K562 (cell line): ENCODE measurements around the gene TFCP2. TPM values are rescaled to one million over a fixed set of nuclear protein-coding genes. Genes with fewer than 3 reads are reported as not detected.

Experiments used
- CHCHD3 ChIP-seq: fragments of 250-450 bp; sonication (Bioruptor Pico); IDR thresholded peaks from 2 replicates; pipeline ENCODE4 v2.1.2; 2022; ENCODE audit warnings: mild to moderate bottlenecking
- CREB3 ChIP-seq: fragments of 450-650 bp; conservative IDR thresholded peaks from 2 replicates; pipeline ENCODE4 v1.6.1; 2016; ENCODE audit warnings: missing genetic modification characterization, low read depth, mild to moderate bottlenecking, missing compliant biosample characterization, moderate library complexity
- DPF2 ChIP-seq: fragments of 450-650 bp; IDR thresholded peaks from 2 replicates; pipeline ENCODE4 v1.6.1; 2016
- E2F8 ChIP-seq: fragments of 450-650 bp; IDR thresholded peaks from 2 replicates; pipeline ENCODE4 v1.7.1; 2018; ENCODE audit warnings: mild to moderate bottlenecking, low read depth; ENCODE audit not compliant: partially characterized antibody
- ELK1 ChIP-seq: sonication (generic); formaldehyde crosslinking; IDR thresholded peaks from 2 replicates; pipeline ENCODE4 v1.8.1; 2022; ENCODE audit warnings: missing genetic modification reagents
- ETV6 ChIP-seq, 3 experiments: fragments of 150-350 bp in 1 of 3; sonication (generic) in 1 of 3; formaldehyde crosslinking in 1 of 3; IDR thresholded peaks; 2 replicates each; pipeline versions ENCODE4 v1.6.1 to v1.8.0; 2014 to 2022; ENCODE audit warnings: borderline replicate concordance in 2 of 3, low read depth in 2 of 3, antibody characterized with exemption in 1 of 3, low read length in 1 of 3, mild to moderate bottlenecking in 1 of 3, missing genetic modification reagents in 1 of 3
- FOXM1 ChIP-seq, 2 experiments: fragments of 450-650 bp in 1 of 2; sonication (generic) in 1 of 2; formaldehyde crosslinking in 1 of 2; IDR thresholded peaks; 2 replicates each; pipeline versions ENCODE4 v1.6.1 to v1.9.0; 2017 to 2022; ENCODE audit warnings: low read depth in 2 of 2, mild to moderate bottlenecking in 2 of 2, missing genetic modification reagents in 1 of 2, moderate library complexity in 1 of 2
- MAX ChIP-seq: sonication (generic); formaldehyde crosslinking; IDR thresholded peaks from 2 replicates; pipeline ENCODE4 v1.9.0; 2022; ENCODE audit warnings: mild to moderate bottlenecking, missing genetic modification reagents
- PREB ChIP-seq: sonication (generic); formaldehyde crosslinking; IDR thresholded peaks from 2 replicates; pipeline ENCODE4 v1.8.1; 2023; ENCODE audit warnings: mild to moderate bottlenecking, missing genetic modification reagents
- RERE ChIP-seq: sonication (generic); formaldehyde crosslinking; IDR thresholded peaks from 2 replicates; pipeline ENCODE4 v1.8.0; 2023; ENCODE audit warnings: missing genetic modification reagents, mild to moderate bottlenecking, borderline replicate concordance
- ZFPM2 ChIP-seq: fragments of 250-450 bp; sonication (Bioruptor Pico); IDR thresholded peaks from 2 replicates; pipeline ENCODE4 v1.5.1; 2022; ENCODE audit warnings: mild to moderate bottlenecking
- ZNF644 ChIP-seq: fragments of 200-800 bp; sonication (Bioruptor generic); IDR thresholded peaks from 2 replicates; pipeline ENCODE4 v1.6.1; 2016; ENCODE audit warnings: low read depth, missing genetic modification characterization, missing compliant biosample characterization
- polyA plus RNA-seq, 8 experiments: library from polyadenylated mRNA; depleted of rRNA in 4 of 8; stranded (reverse) in 5 of 8; unstranded in 3 of 8; fragments of >200 nt; fragmentation: Nextera tagmentation in 2 of 8; fragmentation: Illumina TruSeq in 1 of 8; extraction: Ambion mirVana in 2 of 8; extraction: Trizol in 1 of 8; gene quantifications; 2 replicates each; pipeline versions ENCODE4 v1.2.1 to v1.2.3, GENCODE V29; 2011 to 2014; ENCODE audit warnings: inconsistent platforms in 1 of 8, missing spikeins in 1 of 8
- total RNA-seq, 7 experiments: library from RNA; depleted of rRNA in 6 of 7; stranded (reverse); fragments of >200 nt in 6 of 7; fragmentation: Illumina TruSeq in 2 of 7; extraction: Trizol in 2 of 7; gene quantifications; 2 replicates each; pipeline versions ENCODE4 v1.2.1 to v1.2.3, GENCODE V29; 2011 to 2021; ENCODE audit warnings: low replicate concordance in 1 of 7

Gene TFCP2
- total and polyA plus RNA-seq, 9 of the 15 experiments (the other 6 are each of a cell fraction or from before 2014, with no cell fraction given), result 8.0 to 38.9 (median 19.3) TPM

GRCh38 chr12:51172515-51173431 lies at the start of gene TFCP2 (continued):
- TF ChIP-seq CHCHD3 (CRISPR knock-in tag) (no peak), CREB3 (peak; percentile 81; the same call in 1 of the 2 replicates), MAX (CRISPR knock-in tag) (peak; percentile 66; the same call in 1 of the 2 replicates), ZNF644 (tag) (peak; percentile 48; the same call in 1 of the 2 replicates), ZFPM2 (CRISPR knock-in tag) (no peak), ETV6 (IDR thresholded peaks at IDR 0.05; ENCODE audit: borderline replicate concordance in 1 of 2, low read depth in 2 of 2, low read length in 1 of 2) (no peak), ETV6 (CRISPR knock-in tag; IDR thresholded peaks at IDR 0.05; ENCODE audit: borderline replicate concordance) (no peak; the same call in 1 of the 2 replicates), PREB (CRISPR knock-in tag) (no peak), DPF2 (no peak), RERE (CRISPR knock-in tag) (no peak; the same call in 1 of the 2 replicates), E2F8 (peak; percentile 94), ELK1 (no peak), FOXM1 (IDR thresholded peaks at IDR 0.05; ENCODE audit: low read depth) (no peak), FOXM1 (CRISPR knock-in tag; IDR thresholded peaks at IDR 0.05; ENCODE audit: low read depth) (no peak; the same call in 1 of the 2 replicates)
